ENCODE results near the gene EID2. TPM values are rescaled to one million over a fixed set of nuclear protein-coding genes. Genes with fewer than 3 reads are reported as not detected.

The EID2 gene
- total RNA-seq, 4 donors from 2014 or later: 11.4 to 17.3 (median 14.7) TPM

GRCh38 chr19:39497701-39497995 is 42.3 kb downstream of the EID2 start:
- Histone ChIP-seq H3K27ac (no peak overlapping the region), H3K4me1 (peaks cover 0 to 21% (median 17%) of the 10 kb centered on the region in 3 donors), H3K27me3 (peaks cover 69% of the 10 kb centered on the region), H3K9me3 (peaks cover 0 to 3% (median 0%) of the 10 kb centered on the region in 3 donors), H3K36me3 (no peaks in the 10 kb centered on the region), H3K4me3 (no peak overlapping the region)
- WGBS, 2 donors (ENCODE audit: low coverage in 1 of 2): 0% methylated on average over 3 to 4 of the region's 7 CpGs
- TF ChIP-seq EP300 (IDR thresholded peaks at IDR 0.05): no peak
- TF ChIP-seq POLR2AphosphoS5 (IDR thresholded peaks at IDR 0.05): no peak
- no peak for TF ChIP-seq CTCF (IDR thresholded peaks at IDR 0.05)
- TF ChIP-seq POLR2A (IDR thresholded peaks at IDR 0.05): no peak
- ATAC-seq: no peak

- Histone ChIP-seq H3K36me3 (peaks cover 0 to 12% of the 10 kb centered on the region in 2 donors), H3K27me3 (peaks cover 53% of the 10 kb centered on the region), H3K9me3 (no peaks in the 10 kb centered on the region), H3K4me3 (no peak overlapping the region), H3K4me1 (peaks cover 0 to 20% (median 17%) of the 10 kb centered on the region in 3 donors), H3K27ac (no peak overlapping the region)
- ATAC-seq: no peak
- TF ChIP-seq CTCF (IDR thresholded peaks at IDR 0.05) (no peak), POLR2AphosphoS5 (IDR thresholded peaks at IDR 0.05) (no peak), POLR2A (IDR thresholded peaks at IDR 0.05) (no peak), EP300 (IDR thresholded peaks at IDR 0.05) (no peak)
- WGBS, 2 donors (ENCODE audit: low coverage in 1 of 2): 69 to 100% methylated on average over 1 to 2 of the region's 5 CpGs
Measured at GRCh38 chr19:39496063-39496462, 43.9 kb downstream of the EID2 start.

GRCh38 chr19:39494661-39495060 is 45.3 kb downstream of the EID2 start:
- TF ChIP-seq POLR2A (IDR thresholded peaks at IDR 0.05) (no peak), EP300 (IDR thresholded peaks at IDR 0.05) (no peak), POLR2AphosphoS5 (IDR thresholded peaks at IDR 0.05) (no peak), CTCF (IDR thresholded peaks at IDR 0.05) (no peak)
- Histone ChIP-seq H3K27ac (no peak overlapping the region), H3K9me3 (no peaks in the 10 kb centered on the region), H3K27me3 (peaks cover 39% of the 10 kb centered on the region), H3K36me3 (peaks cover 0 to 26% of the 10 kb centered on the region in 2 donors), H3K4me1 (peaks cover 0 to 20% (median 17%) of the 10 kb centered on the region in 3 donors), H3K4me3 (no peak overlapping the region)
- ATAC-seq: no peak
- WGBS, 2 donors (ENCODE audit: low coverage in 1 of 2): 72 to 85% methylated on average over 5 of the region's 5 CpGs

- no peak overlapping the region for H3K4me3 ChIP-seq
- no peaks in the 10 kb centered on the region for H3K9me3 ChIP-seq
- peaks cover 0 to 2% (median 2%) of the 10 kb centered on the region in 3 donors for H3K4me1 ChIP-seq
- H3K27ac ChIP-seq: no peak overlapping the region
- H3K36me3 ChIP-seq: peaks cover 0 to 45% of the 10 kb centered on the region in 2 donors
- 79% methylated on average over 3 of the region's 3 CpGs; no CpG with 5 or more reads in 1 of the 2 donors for WGBS, 2 donors (ENCODE audit: low coverage in 1 of 2)
- H3K27me3 ChIP-seq: peaks cover 21% of the 10 kb centered on the region
- ATAC-seq: no peak
- no peak for TF ChIP-seq EP300 (IDR thresholded peaks at IDR 0.05)
- TF ChIP-seq CTCF (IDR thresholded peaks at IDR 0.05): no peak
- TF ChIP-seq POLR2AphosphoS5 (IDR thresholded peaks at IDR 0.05): no peak
- TF ChIP-seq POLR2A (IDR thresholded peaks at IDR 0.05): no peak
Measured at GRCh38 chr19:39492788-39493187, 47.2 kb downstream of the EID2 start.

GRCh38 chr19:39492225-39492624 is 47.7 kb downstream of the EID2 start:
- Histone ChIP-seq H3K27ac (no peak overlapping the region), H3K9me3 (no peaks in the 10 kb centered on the region), H3K27me3 (peaks cover 15% of the 10 kb centered on the region), H3K4me1 (no peaks in the 10 kb centered on the region), H3K4me3 (no peak overlapping the region), H3K36me3 (peaks cover 0 to 51% of the 10 kb centered on the region in 2 donors)
- ATAC-seq: no peak
- whole genome bisulfite sequencing, 2 donors (ENCODE audit: low coverage in 1 of 2): 90 to 96% methylated on average over 2 to 4 of the region's 6 CpGs
- TF ChIP-seq EP300 (IDR thresholded peaks at IDR 0.05) (no peak), POLR2AphosphoS5 (IDR thresholded peaks at IDR 0.05) (no peak)
